Measurements from ENCODE around the gene SP2.

- no peak for TF ChIP-seq POLR2A (IDR thresholded peaks at IDR 0.05; ENCODE audit: low read length)
- no peak for TF ChIP-seq GATA1 (IDR thresholded peaks at IDR 0.05; ENCODE audit: low read depth, low read length)
These were observed 50.9 kb downstream of the SP2 start for GRCh38 chr17:47946929-47947397.
